Neuronal stem cell (in vitro differentiated cells): ENCODE data around the gene NGLY1.

Experiments used
- DNase-seq: peaks from one replicate; pipeline ENCODE4 v3.0.0-alpha.2; 2013; ENCODE audit warnings: low spot score
- H2AFZ ChIP-seq: one replicate; pipeline ENCODE4 v1.6.1; 2013; ENCODE audit warnings: mild to moderate bottlenecking, low read length, inconsistent platforms
- H2AK5ac ChIP-seq: 2 replicates; pipeline ENCODE4 v1.6.1; 2013; ENCODE audit warnings: low read depth, mild to moderate bottlenecking, inconsistent platforms, low read length, moderate library complexity, mixed read lengths
- H2BK120ac ChIP-seq: 2 replicates; pipeline ENCODE4 v1.6.1; 2013; ENCODE audit warnings: low read depth, mild to moderate bottlenecking, inconsistent platforms, low read length, moderate library complexity, mixed read lengths
- H2BK12ac ChIP-seq: one replicate; pipeline ENCODE4 v1.6.1; 2013; ENCODE audit warnings: low read length, inconsistent platforms
- H2BK15ac ChIP-seq: 2 replicates; pipeline ENCODE4 v1.6.1; 2013; ENCODE audit warnings: mild to moderate bottlenecking, low read length, inconsistent platforms, mixed read lengths
- H2BK5ac ChIP-seq: one replicate; pipeline ENCODE4 v1.6.1; 2013; ENCODE audit warnings: inconsistent platforms, mild to moderate bottlenecking, low read length, moderate library complexity
- H3K14ac ChIP-seq: one replicate; pipeline ENCODE4 v1.6.1; 2013; ENCODE audit warnings: low read length, inconsistent platforms
- H3K18ac ChIP-seq: 2 replicates; pipeline ENCODE4 v1.6.1; 2013; ENCODE audit warnings: low read length, inconsistent platforms
- H3K23ac ChIP-seq: 2 replicates; pipeline ENCODE4 v1.6.1; 2013; ENCODE audit warnings: low read depth, mild to moderate bottlenecking, mixed read lengths, low read length, inconsistent platforms; ENCODE audit not compliant: poor library complexity
- H3K27ac ChIP-seq: replicated peaks from 3 replicates; pipeline ENCODE4 v1.5.1; 2013; ENCODE audit warnings: low read length, inconsistent platforms
- H3K27me3 ChIP-seq, 3 experiments: 2 replicates each; pipeline ENCODE4 v1.6.1; 2013; ENCODE audit warnings: low read length in 3 of 3, mild to moderate bottlenecking in 2 of 3, inconsistent platforms in 1 of 3, low read depth in 1 of 3, mixed read lengths in 1 of 3, moderate library complexity in 1 of 3; ENCODE audit not compliant: control insufficient read depth in 3 of 3, insufficient read depth in 3 of 3
- H3K36me3 ChIP-seq, 2 donors: replicated peaks in 1 of 2; 2 replicates each; pipeline ENCODE4 v1.6.1; 2013; ENCODE audit warnings: low read length in 2 of 2; ENCODE audit not compliant: control insufficient read depth in 2 of 2, insufficient read depth in 2 of 2
- H3K4ac ChIP-seq: 2 replicates; pipeline ENCODE4 v1.6.1; 2013; ENCODE audit warnings: inconsistent platforms, mild to moderate bottlenecking, low read length, moderate library complexity
- H3K4me1 ChIP-seq, 2 donors: 1 replicate in 1 of 2; 2 replicates in 1 of 2; pipeline ENCODE4 v1.6.1; 2013; ENCODE audit warnings: low read length in 2 of 2, low read depth in 1 of 2; ENCODE audit not compliant: control insufficient read depth in 2 of 2, insufficient read depth in 1 of 2
- H3K4me2 ChIP-seq: one replicate; pipeline ENCODE4 v1.6.1; 2013; ENCODE audit warnings: mild to moderate bottlenecking, low read length, inconsistent platforms; ENCODE audit not compliant: insufficient read depth, poor library complexity, severe bottlenecking
- H3K4me3 ChIP-seq, 2 donors: 2 replicates each; pipeline ENCODE4 v1.5.1; 2013; ENCODE audit warnings: low read length in 2 of 2, mild to moderate bottlenecking in 2 of 2, inconsistent platforms in 1 of 2, moderate library complexity in 1 of 2
- H3K79me1 ChIP-seq: one replicate; pipeline ENCODE4 v1.6.1; 2013; ENCODE audit warnings: low read depth, mild to moderate bottlenecking, inconsistent platforms, low read length, moderate library complexity
- H3K9ac ChIP-seq: one replicate; pipeline ENCODE4 v1.6.1; 2013; ENCODE audit warnings: mild to moderate bottlenecking, low read depth, low read length, inconsistent platforms; ENCODE audit not compliant: poor library complexity
- H3K9me3 ChIP-seq, 2 donors: replicated peaks in 1 of 2; 2 replicates each; pipeline versions ENCODE3 to v1.6.1; 2013; ENCODE audit warnings: low read length in 2 of 2, mild to moderate bottlenecking in 2 of 2, inconsistent platforms in 1 of 2, low read depth in 1 of 2, mixed read lengths in 1 of 2, moderate library complexity in 1 of 2; ENCODE audit not compliant: control insufficient read depth in 2 of 2, insufficient read depth in 1 of 2
- H4K8ac ChIP-seq: one replicate; pipeline ENCODE4 v1.6.1; 2013; ENCODE audit warnings: low read depth, mild to moderate bottlenecking, inconsistent platforms, low read length, moderate library complexity
- H4K91ac ChIP-seq: one replicate; pipeline ENCODE4 v1.6.1; 2013; ENCODE audit warnings: low read length, low read depth, mild to moderate bottlenecking, inconsistent platforms; ENCODE audit not compliant: poor library complexity
- WGBS, 2 donors: extraction: QIAGEN DNeasy Blood & Tissue Kit; methylation state at CpG; one replicate each; pipeline ENCODE4 v1.1.7; 2013; ENCODE audit warnings: missing lambda C conversion rate in 2 of 2, mixed read lengths in 1 of 2; ENCODE audit not compliant: insufficient read length in 2 of 2, insufficient replicate concordance in 1 of 2; ENCODE audit errors: extremely low coverage in 2 of 2; 5-methylcytosine and 5-hydroxymethylcytosine counted together

The NGLY1 gene

DNA sequence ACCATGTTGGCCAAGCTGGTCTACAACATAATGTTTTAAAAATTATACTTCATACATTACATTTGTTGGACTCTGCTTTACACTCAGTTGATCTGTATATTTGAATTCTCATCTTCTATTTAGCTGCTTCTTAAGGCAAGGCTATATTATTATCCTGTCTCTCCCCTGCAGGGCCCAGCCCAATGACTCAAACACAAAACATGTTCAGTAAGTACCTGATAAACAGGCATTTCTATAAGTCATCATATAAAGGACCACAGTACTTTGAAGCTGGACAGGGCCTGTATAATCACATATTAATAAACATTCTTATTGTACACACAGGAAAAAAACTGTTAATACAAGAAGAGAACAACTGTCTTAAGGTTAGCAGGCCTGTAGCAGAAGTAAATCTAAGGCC, 36.2 kb downstream of the NGLY1 start:
- Histone ChIP-seq H3K4ac (no peak overlapping the region), H2BK12ac (no peak overlapping the region), H4K91ac (no peak overlapping the region), H3K27ac (no peak overlapping the region), H3K4me3 (no peak overlapping the region), H3K23ac (no peak overlapping the region), H2AK5ac (no peak overlapping the region), H2AFZ (no peak overlapping the region), H2BK15ac (no peak overlapping the region), H3K79me1 (no peaks in the 10 kb centered on the region), H3K27me3 (no peaks in the 10 kb centered on the region), H3K9ac (no peak overlapping the region), H3K4me2 (no peak overlapping the region), H3K4me1 (peaks cover 3 to 4% of the 10 kb centered on the region in 2 donors), H3K14ac (no peak overlapping the region), H2BK120ac (no peak overlapping the region), H3K36me3 (peaks cover 2 to 48% of the 10 kb centered on the region in 2 donors), H2BK5ac (no peak overlapping the region), H3K9me3 (no peaks in the 10 kb centered on the region), H4K8ac (no peak overlapping the region), H3K18ac (no peak overlapping the region)
- DNase-seq: no peak

DNA sequence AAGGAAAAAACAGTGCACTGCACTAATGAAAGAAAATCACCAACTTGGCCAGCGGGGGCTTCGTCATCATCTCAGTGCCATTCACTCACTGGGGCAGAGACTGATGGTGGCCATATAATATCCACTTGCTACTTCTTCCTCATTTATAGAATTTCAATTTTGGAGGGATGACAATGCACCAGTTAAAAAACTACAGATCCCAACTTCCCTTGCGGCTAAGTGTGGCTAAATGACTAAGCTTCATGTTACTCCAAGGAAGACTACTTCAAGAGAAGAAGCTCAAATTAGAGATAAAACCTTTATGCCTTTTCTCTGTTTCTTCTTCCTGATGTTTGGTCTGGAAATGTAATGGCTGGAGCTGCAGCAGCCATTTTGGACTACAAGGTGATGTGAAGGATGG, 38.8 kb downstream of the NGLY1 start:
- Histone ChIP-seq H4K8ac (no peak overlapping the region), H3K79me1 (no peaks in the 10 kb centered on the region), H3K4me3 (no peak overlapping the region), H2BK15ac (no peak overlapping the region), H3K27ac (no peak overlapping the region), H2BK120ac (no peak overlapping the region), H2BK5ac (no peak overlapping the region), H3K9ac (no peak overlapping the region), H3K4me2 (no peak overlapping the region), H4K91ac (no peak overlapping the region), H3K14ac (no peak overlapping the region), H3K36me3 (peaks cover under 1 to 29% of the 10 kb centered on the region in 2 donors), H3K27me3 (no peaks in the 10 kb centered on the region), H2BK12ac (no peak overlapping the region), H2AK5ac (no peak overlapping the region), H3K18ac (no peak overlapping the region), H3K23ac (no peak overlapping the region), H3K4me1 (peaks cover 0 to 2% of the 10 kb centered on the region in 2 donors), H3K9me3 (no peaks in the 10 kb centered on the region), H2AFZ (no peak overlapping the region), H3K4ac (no peak overlapping the region)
- no peak for DNase-seq
- WGBS, 2 donors: no CpG with 5 or more reads among the region's 3 CpGs

GRCh38 chr3:25728101-25728500, 55.1 kb downstream of the NGLY1 start:
- Histone ChIP-seq H4K91ac (no peak overlapping the region), H3K9ac (no peak overlapping the region)

DNA sequence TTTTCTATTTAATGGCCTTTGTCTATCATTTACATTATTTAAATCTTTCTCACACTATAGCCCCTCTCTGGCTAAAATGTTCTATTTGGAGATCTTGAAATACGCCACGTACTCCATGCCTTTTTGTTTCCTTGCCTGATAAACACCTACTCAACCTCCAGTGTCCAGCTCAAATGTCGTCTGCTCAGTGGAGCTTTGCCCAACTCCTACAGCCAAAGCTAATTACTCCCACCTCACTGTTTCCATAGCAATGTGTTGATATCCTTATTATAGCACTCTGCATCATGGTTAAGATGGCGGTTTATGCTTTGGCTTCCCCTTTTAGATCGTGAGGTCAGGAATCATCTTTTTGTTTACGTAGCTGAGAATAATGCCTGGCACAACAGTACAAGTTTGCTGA, 55.9 kb downstream of the NGLY1 start:
- Histone ChIP-seq H4K91ac (no peak overlapping the region), H2BK15ac (no peak overlapping the region), H2AK5ac (no peak overlapping the region), H2BK12ac (no peak overlapping the region), H3K9ac (no peak overlapping the region), H2BK5ac (no peak overlapping the region), H2BK120ac (no peak overlapping the region), H3K14ac (no peak overlapping the region), H3K27ac (no peak overlapping the region), H3K9me3 (no peaks in the 10 kb centered on the region), H2AFZ (no peak overlapping the region), H3K4ac (no peak overlapping the region), H3K4me2 (no peak overlapping the region), H3K79me1 (no peaks in the 10 kb centered on the region), H3K27me3 (no peaks in the 10 kb centered on the region), H4K8ac (no peak overlapping the region), H3K36me3 (peaks cover 0 to 38% of the 10 kb centered on the region in 2 donors), H3K4me1 (no peaks in the 10 kb centered on the region), H3K18ac (no peak overlapping the region), H3K4me3 (no peak overlapping the region), H3K23ac (no peak overlapping the region)
- WGBS, 2 donors: no CpG with 5 or more reads among the region's 6 CpGs
- no peak for DNase-seq

More at GRCh38 chr3:25728101-25728500, 55.1 kb downstream of the NGLY1 start:
- no peak overlapping the region for H2AFZ ChIP-seq
- no peak overlapping the region for H3K23ac ChIP-seq
- H3K27ac ChIP-seq: no peak overlapping the region
- no peak overlapping the region for H2BK5ac ChIP-seq
- no peak overlapping the region for H3K14ac ChIP-seq
- H2BK15ac ChIP-seq: no peak overlapping the region
- no peaks in the 10 kb centered on the region for H3K9me3 ChIP-seq
- no peak overlapping the region for H3K4me3 ChIP-seq
- H3K4me1 ChIP-seq: no peaks in the 10 kb centered on the region
- no peaks in the 10 kb centered on the region for H3K79me1 ChIP-seq
- no peak overlapping the region for H2AK5ac ChIP-seq
- H3K18ac ChIP-seq: no peak overlapping the region
- DNase-seq: no peak
- no peak overlapping the region for H3K4ac ChIP-seq
- H3K36me3 ChIP-seq: peaks cover 0 to 44% of the 10 kb centered on the region in 2 donors
- no peaks in the 10 kb centered on the region for H3K27me3 ChIP-seq
- H3K4me2 ChIP-seq: no peak overlapping the region
- H2BK120ac ChIP-seq: no peak overlapping the region
- H2BK12ac ChIP-seq: no peak overlapping the region
- H4K8ac ChIP-seq: no peak overlapping the region
